Neutrophil (primary cell): ENCODE measurements around the gene CCDC38.

ENCODE experiments used
- H3K27ac ChIP-seq: fragments of 200-600 bp; sonication (generic); 2 replicates; pipeline ENCODE4 v1.5.1; 2016; ENCODE audit warnings: mild to moderate bottlenecking, moderate library complexity
- H3K27me3 ChIP-seq: fragments of 200-600 bp; sonication (generic); 2 replicates; pipeline ENCODE4 v1.6.0; 2016; ENCODE audit warnings: mild to moderate bottlenecking
- H3K36me3 ChIP-seq: fragments of 200-600 bp; sonication (generic); 2 replicates; pipeline ENCODE4 v1.5.1; 2017
- H3K4me1 ChIP-seq, 2 experiments: fragments of 200-600 bp in 1 of 2; sonication (generic) in 1 of 2; 1 replicate in 1 of 2; 2 replicates in 1 of 2; pipeline versions ENCODE4 v1.5.1 to v1.6.1; 2013 to 2016; ENCODE audit warnings: low read depth in 1 of 2, low read length in 1 of 2, mild to moderate bottlenecking in 1 of 2, moderate library complexity in 1 of 2; ENCODE audit not compliant: control insufficient read depth in 1 of 2, insufficient read depth in 1 of 2
- H3K4me3 ChIP-seq, 2 experiments: fragments of 200-600 bp in 1 of 2; sonication (generic) in 1 of 2; 1 replicate in 1 of 2; 2 replicates in 1 of 2; pipeline ENCODE4 v1.5.1; 2013 to 2016; ENCODE audit warnings: low read depth in 1 of 2, low read length in 1 of 2, mild to moderate bottlenecking in 1 of 2, moderate library complexity in 1 of 2
- H3K9me3 ChIP-seq: fragments of 200-600 bp; sonication (generic); 2 replicates; pipeline ENCODE4 v1.5.1; 2016
- TF ChIP-seq, protein P1 (sequence below): fragments of 200-600 bp; sonication (generic); IDR thresholded peaks from 2 replicates; pipeline ENCODE4 v1.5.1; 2016; ENCODE audit warnings: antibody characterized with exemption

The CCDC38 gene

DNA sequence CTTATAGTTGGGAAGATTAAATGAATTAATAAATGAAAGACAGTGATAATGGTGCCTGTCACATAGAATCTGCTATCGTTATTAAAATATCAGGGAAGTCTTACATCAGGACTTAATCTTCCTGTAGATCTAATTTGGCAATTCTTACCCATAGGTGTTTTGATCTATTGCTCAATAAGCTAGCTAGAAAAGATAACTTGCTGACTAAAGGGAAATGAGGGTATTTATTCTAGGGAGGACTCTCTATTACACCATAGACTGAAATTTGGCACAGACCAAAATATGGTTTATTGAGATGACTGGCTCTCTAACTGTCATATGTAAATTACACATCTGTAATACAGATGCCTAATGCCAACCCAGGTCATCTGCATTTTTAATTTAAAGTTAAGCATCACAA, 42.3 kb upstream of the CCDC38 start:
- Histone ChIP-seq H3K4me1 (no peaks in the 10 kb centered on the region), H3K36me3 (peaks cover 99% of the 10 kb centered on the region), H3K4me3 (no peak overlapping the region), H3K27ac (no peak overlapping the region), H3K27me3 (no peaks in the 10 kb centered on the region), H3K9me3 (no peaks in the 10 kb centered on the region)
- TF ChIP-seq, protein P1, sequence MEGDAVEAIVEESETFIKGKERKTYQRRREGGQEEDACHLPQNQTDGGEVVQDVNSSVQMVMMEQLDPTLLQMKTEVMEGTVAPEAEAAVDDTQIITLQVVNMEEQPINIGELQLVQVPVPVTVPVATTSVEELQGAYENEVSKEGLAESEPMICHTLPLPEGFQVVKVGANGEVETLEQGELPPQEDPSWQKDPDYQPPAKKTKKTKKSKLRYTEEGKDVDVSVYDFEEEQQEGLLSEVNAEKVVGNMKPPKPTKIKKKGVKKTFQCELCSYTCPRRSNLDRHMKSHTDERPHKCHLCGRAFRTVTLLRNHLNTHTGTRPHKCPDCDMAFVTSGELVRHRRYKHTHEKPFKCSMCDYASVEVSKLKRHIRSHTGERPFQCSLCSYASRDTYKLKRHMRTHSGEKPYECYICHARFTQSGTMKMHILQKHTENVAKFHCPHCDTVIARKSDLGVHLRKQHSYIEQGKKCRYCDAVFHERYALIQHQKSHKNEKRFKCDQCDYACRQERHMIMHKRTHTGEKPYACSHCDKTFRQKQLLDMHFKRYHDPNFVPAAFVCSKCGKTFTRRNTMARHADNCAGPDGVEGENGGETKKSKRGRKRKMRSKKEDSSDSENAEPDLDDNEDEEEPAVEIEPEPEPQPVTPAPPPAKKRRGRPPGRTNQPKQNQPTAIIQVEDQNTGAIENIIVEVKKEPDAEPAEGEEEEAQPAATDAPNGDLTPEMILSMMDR = no peak

GRCh38 chr12:95982602-95983001, 40.2 kb upstream of the CCDC38 start:
- Histone ChIP-seq H3K4me3 (no peak overlapping the region), H3K9me3 (no peaks in the 10 kb centered on the region), H3K27me3 (no peaks in the 10 kb centered on the region), H3K36me3 (peaks cover 99% of the 10 kb centered on the region), H3K27ac (no peak overlapping the region), H3K4me1 (no peaks in the 10 kb centered on the region)
- TF ChIP-seq, protein P1 = no peak

- no peaks in the 10 kb centered on the region for H3K9me3 ChIP-seq
- no peak overlapping the region for H3K27ac ChIP-seq
- TF ChIP-seq, protein P1 = no peak
- H3K27me3 ChIP-seq = no peaks in the 10 kb centered on the region
- H3K36me3 ChIP-seq = peaks cover 100% of the 10 kb centered on the region
- H3K4me1 ChIP-seq = no peaks in the 10 kb centered on the region
- H3K4me3 ChIP-seq = no peak overlapping the region
These were observed 38.0 kb upstream of the CCDC38 start for GRCh38 chr12:95980437-95980836.

- no peaks in the 10 kb centered on the region for H3K27me3 ChIP-seq
- no peak overlapping the region for H3K4me3 ChIP-seq
- H3K27ac ChIP-seq = no peak overlapping the region
- TF ChIP-seq, protein P1 = no peak
- H3K4me1 ChIP-seq = no peaks in the 10 kb centered on the region
- peaks cover 100% of the 10 kb centered on the region for H3K36me3 ChIP-seq
- H3K9me3 ChIP-seq = no peaks in the 10 kb centered on the region
These were observed 36.4 kb upstream of the CCDC38 start for GRCh38 chr12:95978774-95979173.

- peaks cover 100% of the 10 kb centered on the region for H3K36me3 ChIP-seq
- H3K27me3 ChIP-seq = no peaks in the 10 kb centered on the region
- no peak overlapping the region for H3K4me3 ChIP-seq
- no peaks in the 10 kb centered on the region for H3K4me1 ChIP-seq
- TF ChIP-seq, protein P1 = no peak
- no peaks in the 10 kb centered on the region for H3K9me3 ChIP-seq
- no peak overlapping the region for H3K27ac ChIP-seq
These were observed 35.9 kb upstream of the CCDC38 start for GRCh38 chr12:95978351-95978750.

- no peaks in the 10 kb centered on the region for H3K27me3 ChIP-seq
- no peak overlapping the region for H3K27ac ChIP-seq
- H3K4me1 ChIP-seq = no peaks in the 10 kb centered on the region
- H3K4me3 ChIP-seq = no peak overlapping the region
- TF ChIP-seq, protein P1 = no peak
- no peaks in the 10 kb centered on the region for H3K9me3 ChIP-seq
- peaks cover 100% of the 10 kb centered on the region for H3K36me3 ChIP-seq
These were observed 35.4 kb upstream of the CCDC38 start for GRCh38 chr12:95977764-95978305.
